DND-41 (cell line): Measurements from ENCODE around the gene SDK2.

Experiments used
- ATAC-seq: fragments of 200-7000 bp; cut with Tn5 transposase; 3 replicates; pipeline ENCODE4 v1.9.1; 2021; ENCODE audit warnings: low read depth; ENCODE audit not compliant: insufficient read depth
- DNase-seq: peaks from one replicate; pipeline ENCODE4 v3.0.0-alpha.2; 2020
- H2AFZ ChIP-seq: 2 replicates; pipeline ENCODE4 v1.6.0; 2012; ENCODE audit warnings: low read depth, low read length
- H3K27ac ChIP-seq: 2 replicates; pipeline ENCODE4 v1.5.1; 2012; ENCODE audit warnings: low read length, inconsistent platforms
- H3K27me3 ChIP-seq: fragments of 200-600 bp; sonication (generic); 2 replicates; pipeline ENCODE4 v1.6.0; 2012; ENCODE audit warnings: low read length, mild to moderate bottlenecking, inconsistent platforms; ENCODE audit not compliant: insufficient read depth, poor library complexity
- H3K36me3 ChIP-seq: 2 replicates; pipeline ENCODE4 v1.5.1; 2012; ENCODE audit warnings: low read length, inconsistent platforms; ENCODE audit not compliant: insufficient read depth
- H3K4me1 ChIP-seq: 2 replicates; pipeline ENCODE4 v1.5.1; 2012; ENCODE audit warnings: mild to moderate bottlenecking, low read length; ENCODE audit not compliant: insufficient read depth
- H3K4me2 ChIP-seq: 2 replicates; pipeline ENCODE4 v1.6.0; 2012; ENCODE audit warnings: mild to moderate bottlenecking, moderate library complexity, low read length, inconsistent platforms; ENCODE audit not compliant: insufficient read depth
- H3K4me3 ChIP-seq, 2 experiments: fragments of 200-600 bp in 1 of 2; shearing (Covaris generic) in 1 of 2; 2 replicates each; pipeline ENCODE4 v1.5.1; 2012 to 2016; ENCODE audit warnings: inconsistent platforms in 2 of 2, low read length in 2 of 2, mild to moderate bottlenecking in 2 of 2, low read depth in 1 of 2, moderate library complexity in 1 of 2
- H3K79me2 ChIP-seq: 2 replicates; pipeline ENCODE4 v1.6.0; 2012; ENCODE audit warnings: low read length, inconsistent platforms; ENCODE audit not compliant: insufficient read depth
- H3K9ac ChIP-seq: 2 replicates; pipeline ENCODE4 v1.6.0; 2012; ENCODE audit warnings: low read depth, mild to moderate bottlenecking, inconsistent platforms, low read length, moderate library complexity
- H3K9me3 ChIP-seq: 2 replicates; pipeline ENCODE4 v1.5.1; 2012; ENCODE audit warnings: low read length, moderate library complexity, mild to moderate bottlenecking, inconsistent platforms; ENCODE audit not compliant: insufficient read depth, severe bottlenecking
- H4K20me1 ChIP-seq: 2 replicates; pipeline ENCODE4 v1.6.0; 2012; ENCODE audit warnings: low read length; ENCODE audit not compliant: insufficient read depth
- CTCF ChIP-seq: IDR thresholded peaks from 2 replicates; pipeline ENCODE4 v1.5.1; 2012; ENCODE audit warnings: borderline replicate concordance, low read length, moderate library complexity, mild to moderate bottlenecking; ENCODE audit not compliant: poor library complexity, severe bottlenecking; ENCODE audit errors: extremely low read depth
- EZH2 ChIP-seq: IDR thresholded peaks from 3 replicates; pipeline ENCODE4 v1.6.1; 2012; ENCODE audit warnings: borderline replicate concordance, low read depth, mild to moderate bottlenecking, moderate library complexity, low read length, inconsistent platforms; ENCODE audit not compliant: severe bottlenecking

SDK2 gene

GRCh38 chr17:73357318-73357717 is 286.9 kb downstream of the SDK2 start:
- Histone ChIP-seq H3K4me1 (no peaks in the 10 kb centered on the region), H3K4me2 (no peak overlapping the region), H4K20me1 (no peaks in the 10 kb centered on the region), H3K9ac (no peak overlapping the region), H3K27ac (no peak overlapping the region), H3K27me3 (no peaks in the 10 kb centered on the region), H3K36me3 (no peaks in the 10 kb centered on the region), H3K79me2 (no peaks in the 10 kb centered on the region), H3K9me3 (no peaks in the 10 kb centered on the region), H3K4me3 (no peak overlapping the region), H2AFZ (no peak overlapping the region)
- no peak for TF ChIP-seq EZH2
- ATAC-seq (no peak), DNase-seq (no peak)

- Histone ChIP-seq H4K20me1 (no peaks in the 10 kb centered on the region), H3K27me3 (no peaks in the 10 kb centered on the region), H3K4me1 (no peaks in the 10 kb centered on the region), H3K36me3 (no peaks in the 10 kb centered on the region), H2AFZ (no peak overlapping the region), H3K27ac (no peak overlapping the region), H3K9ac (no peak overlapping the region), H3K4me2 (no peak overlapping the region), H3K9me3 (no peaks in the 10 kb centered on the region), H3K4me3 (no peak overlapping the region), H3K79me2 (no peaks in the 10 kb centered on the region)
- ATAC-seq, result no peak
- no peak for TF ChIP-seq CTCF
- TF ChIP-seq EZH2, result no peak
- DNase-seq, result no peak
These were observed 287.6 kb downstream of the SDK2 start for GRCh38 chr17:73356561-73357170.

DNA sequence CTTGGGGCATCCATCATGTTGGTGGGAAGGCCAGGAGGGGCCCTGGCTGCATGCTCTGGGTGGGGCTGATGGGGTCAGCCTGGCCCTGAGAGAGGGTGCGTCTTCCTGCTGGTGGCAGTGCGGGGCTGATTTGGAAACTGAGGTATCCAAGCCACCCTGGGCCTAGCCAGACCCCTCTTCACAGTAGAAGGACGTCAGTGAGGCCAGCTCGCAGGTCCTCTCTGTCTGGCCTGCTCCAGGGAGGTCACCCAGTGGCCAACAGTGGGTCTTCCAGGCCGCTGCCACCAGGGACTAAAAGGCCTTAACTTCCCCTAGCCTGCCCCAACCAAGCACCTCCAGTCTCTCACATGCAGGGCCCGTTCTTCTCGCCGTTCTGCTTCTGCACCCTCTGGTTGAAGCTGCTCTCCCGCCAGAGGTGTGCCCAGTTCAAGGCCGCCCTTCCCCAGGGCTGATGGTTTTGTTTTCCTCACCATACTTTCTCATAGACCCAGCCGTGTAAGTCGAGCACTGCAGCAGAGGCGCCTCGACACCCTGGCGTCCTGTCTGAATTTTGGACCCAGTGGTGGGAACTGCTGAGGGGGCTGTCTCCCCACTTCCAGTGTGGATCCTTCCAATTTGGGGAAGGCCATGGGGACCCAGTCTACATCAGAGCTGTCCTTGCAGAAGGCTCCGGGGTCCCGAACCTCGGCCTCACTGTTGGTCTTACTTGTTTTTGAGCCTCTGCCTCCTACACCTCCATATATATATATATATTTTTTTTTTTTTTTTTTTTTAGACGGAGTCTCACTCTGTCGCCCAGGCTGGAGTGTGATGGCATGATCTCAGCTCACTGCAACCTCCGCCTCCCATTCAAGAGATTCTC is 289.6 kb downstream of the SDK2 start:
- Histone ChIP-seq H3K27ac (no peak overlapping the region), H3K9ac (no peak overlapping the region), H3K4me3 (no peak overlapping the region), H3K79me2 (no peaks in the 10 kb centered on the region), H3K27me3 (no peaks in the 10 kb centered on the region), H3K4me1 (no peaks in the 10 kb centered on the region), H4K20me1 (no peaks in the 10 kb centered on the region), H2AFZ (no peak overlapping the region), H3K4me2 (no peak overlapping the region), H3K36me3 (no peaks in the 10 kb centered on the region), H3K9me3 (no peaks in the 10 kb centered on the region)
- DNase-seq, result no peak
- TF ChIP-seq CTCF, result no peak
- TF ChIP-seq EZH2, result no peak
- ATAC-seq, result no peak

DNA sequence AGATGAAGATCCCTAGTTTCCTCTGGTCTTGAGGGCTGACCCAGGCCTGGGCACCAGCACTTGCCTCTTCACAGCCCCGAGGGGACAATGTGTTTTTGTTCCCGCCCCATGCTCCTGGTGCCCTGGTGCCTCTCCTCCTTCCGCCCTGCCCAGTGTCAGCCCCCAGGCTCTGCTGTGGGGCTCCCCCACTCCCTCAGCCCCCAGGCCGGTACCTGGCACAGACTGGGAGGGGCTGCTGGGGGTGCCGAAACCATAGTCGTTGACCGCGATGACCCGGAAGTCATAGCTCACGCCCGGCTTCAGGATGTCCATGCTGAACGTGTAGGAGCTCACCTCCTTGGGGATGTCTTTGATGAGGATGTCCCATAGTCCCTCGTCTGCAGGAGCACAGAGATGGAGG is 292.0 kb downstream of the SDK2 start:
- Histone ChIP-seq H3K79me2 (no peaks in the 10 kb centered on the region), H3K4me2 (no peak overlapping the region), H3K27ac (no peak overlapping the region), H3K9ac (no peak overlapping the region), H2AFZ (no peak overlapping the region), H3K4me1 (no peaks in the 10 kb centered on the region), H3K27me3 (no peaks in the 10 kb centered on the region), H4K20me1 (no peaks in the 10 kb centered on the region), H3K9me3 (no peaks in the 10 kb centered on the region), H3K4me3 (no peak overlapping the region), H3K36me3 (no peaks in the 10 kb centered on the region)
- ATAC-seq (no peak), DNase-seq (no peak)
- TF ChIP-seq CTCF (no peak), EZH2 (no peak)
